VCaP (cell line): ENCODE results near the gene BNC2.

ENCODE experiments used
- H3K27ac ChIP-seq: fragments of 450-650 bp; 2 replicates; pipeline ENCODE4 v1.5.1; 2017
- TF ChIP-seq, protein P1 (sequence below): fragments of 450-650 bp; conservative IDR thresholded peaks from 2 replicates; pipeline ENCODE4 v1.5.1; 2017; ENCODE audit warnings: mild to moderate bottlenecking, moderate library complexity

BNC2 gene

DNA sequence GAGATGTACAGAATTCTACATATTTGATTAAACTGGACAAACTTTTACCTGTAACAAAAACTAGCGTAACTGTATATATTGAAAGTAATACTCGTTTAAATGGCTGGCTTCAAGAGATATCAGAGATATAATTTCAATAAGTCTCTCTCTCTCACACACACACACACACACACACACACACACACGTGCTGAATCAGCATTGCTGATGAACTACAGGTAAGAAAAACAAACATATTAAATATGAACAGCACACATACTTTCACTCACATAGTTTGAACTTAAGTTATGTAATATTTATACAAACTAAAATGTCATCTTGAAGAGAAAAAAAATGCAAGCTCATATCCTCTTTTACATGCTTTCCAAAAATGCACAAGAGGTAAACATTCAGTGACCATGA lies 145.4 kb downstream of the BNC2 start:
- TF ChIP-seq, protein P1, sequence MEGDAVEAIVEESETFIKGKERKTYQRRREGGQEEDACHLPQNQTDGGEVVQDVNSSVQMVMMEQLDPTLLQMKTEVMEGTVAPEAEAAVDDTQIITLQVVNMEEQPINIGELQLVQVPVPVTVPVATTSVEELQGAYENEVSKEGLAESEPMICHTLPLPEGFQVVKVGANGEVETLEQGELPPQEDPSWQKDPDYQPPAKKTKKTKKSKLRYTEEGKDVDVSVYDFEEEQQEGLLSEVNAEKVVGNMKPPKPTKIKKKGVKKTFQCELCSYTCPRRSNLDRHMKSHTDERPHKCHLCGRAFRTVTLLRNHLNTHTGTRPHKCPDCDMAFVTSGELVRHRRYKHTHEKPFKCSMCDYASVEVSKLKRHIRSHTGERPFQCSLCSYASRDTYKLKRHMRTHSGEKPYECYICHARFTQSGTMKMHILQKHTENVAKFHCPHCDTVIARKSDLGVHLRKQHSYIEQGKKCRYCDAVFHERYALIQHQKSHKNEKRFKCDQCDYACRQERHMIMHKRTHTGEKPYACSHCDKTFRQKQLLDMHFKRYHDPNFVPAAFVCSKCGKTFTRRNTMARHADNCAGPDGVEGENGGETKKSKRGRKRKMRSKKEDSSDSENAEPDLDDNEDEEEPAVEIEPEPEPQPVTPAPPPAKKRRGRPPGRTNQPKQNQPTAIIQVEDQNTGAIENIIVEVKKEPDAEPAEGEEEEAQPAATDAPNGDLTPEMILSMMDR = no peak
- no peak overlapping the region for H3K27ac ChIP-seq

DNA sequence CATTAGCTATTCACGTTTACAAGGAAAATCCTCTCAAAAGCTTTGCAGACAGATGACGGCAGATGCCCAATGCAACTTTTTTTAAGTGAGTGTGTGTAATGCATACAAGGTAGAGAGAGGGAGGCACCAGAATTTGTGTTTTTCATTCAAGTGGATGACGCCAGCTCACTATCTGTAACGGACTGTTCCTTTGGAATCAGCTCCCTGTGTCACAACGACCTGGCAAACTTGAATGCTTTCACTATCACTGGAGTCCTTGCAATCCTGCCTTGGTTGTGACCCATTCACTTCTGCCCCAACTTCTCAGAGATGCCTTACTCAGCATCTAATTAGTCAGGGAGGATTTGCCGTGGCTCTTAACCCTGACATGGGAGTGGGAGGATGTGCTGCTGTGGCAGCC lies 148.5 kb downstream of the BNC2 start:
- TF ChIP-seq, protein P1 = no peak
- no peak overlapping the region for H3K27ac ChIP-seq

DNA sequence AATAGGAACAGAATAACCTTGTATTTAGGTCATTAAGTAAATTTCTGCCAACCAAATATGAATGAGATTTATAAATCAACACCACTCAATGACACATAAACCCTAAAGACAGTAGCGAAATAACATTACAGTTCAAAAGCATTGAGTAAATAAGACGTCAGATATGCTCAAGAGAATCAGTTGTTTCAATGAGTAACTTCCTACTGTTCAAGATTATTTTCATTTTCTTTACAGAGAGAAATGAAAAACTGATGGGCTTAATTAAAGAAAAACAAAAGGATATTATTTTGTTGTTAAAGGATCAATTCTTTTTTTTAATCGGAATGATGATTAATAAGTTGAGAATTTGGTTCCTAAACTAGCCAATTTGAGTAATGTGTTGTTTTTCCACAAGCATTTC lies 150.1 kb downstream of the BNC2 start:
- TF ChIP-seq, protein P1 = no peak
- no peak overlapping the region for H3K27ac ChIP-seq

DNA sequence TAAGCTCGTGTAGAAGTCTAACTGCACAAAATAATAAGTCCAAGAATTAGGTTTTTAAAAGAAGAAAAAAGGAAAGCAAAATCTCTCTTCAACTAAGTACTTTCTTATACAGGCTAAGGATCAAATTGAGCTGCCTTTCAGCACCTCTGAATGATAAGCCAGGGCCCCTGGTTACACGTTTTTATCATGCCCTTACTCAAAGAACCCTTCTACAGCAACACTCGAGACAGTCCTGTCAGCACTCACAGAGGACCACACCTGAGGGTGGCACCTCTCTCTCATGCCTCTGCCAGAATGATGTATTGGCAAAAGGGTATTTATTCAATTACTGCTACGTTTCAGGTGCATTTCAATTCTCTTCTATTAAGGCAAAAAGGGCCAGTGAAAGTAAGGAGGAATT lies 150.5 kb downstream of the BNC2 start:
- TF ChIP-seq, protein P1 = no peak
- no peak overlapping the region for H3K27ac ChIP-seq

DNA sequence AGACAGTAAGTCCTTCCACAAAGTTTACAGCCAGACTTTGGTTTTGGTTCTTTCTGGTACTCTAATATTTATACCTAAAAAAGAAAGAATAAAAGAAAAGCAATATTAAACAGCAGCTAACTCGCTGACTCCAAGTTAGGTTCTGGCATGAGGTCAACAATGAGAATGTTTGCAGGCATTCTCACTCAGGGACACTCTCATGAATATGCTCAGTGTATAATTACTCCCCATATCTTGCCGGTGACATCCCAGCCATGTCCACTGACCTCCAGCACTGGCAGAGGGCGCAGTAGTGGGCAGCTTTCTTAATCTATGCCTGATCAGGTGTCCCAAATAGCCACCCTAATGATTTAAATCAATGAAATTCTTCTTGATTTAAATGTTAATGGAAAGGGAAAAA lies 151.5 kb downstream of the BNC2 start:
- TF ChIP-seq, protein P1 = no peak
- no peak overlapping the region for H3K27ac ChIP-seq

DNA sequence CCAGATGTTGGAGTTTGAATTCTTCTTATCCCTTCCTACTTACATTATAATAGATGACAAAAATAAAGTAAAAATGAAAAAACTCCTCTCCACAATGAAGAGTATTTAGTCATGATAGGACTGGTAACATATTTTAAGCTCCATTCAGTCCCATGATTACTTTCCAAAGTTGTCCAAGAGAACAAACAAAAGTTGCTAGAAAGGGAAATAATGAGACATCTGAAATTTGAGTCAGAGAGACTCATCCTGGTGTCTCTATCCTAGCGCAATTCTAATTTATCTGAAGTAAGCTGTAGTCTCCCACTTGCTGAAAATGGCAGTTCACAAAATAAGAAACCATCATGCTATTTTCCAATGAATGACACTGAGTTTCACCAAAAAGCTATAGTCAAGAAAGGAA lies 152.2 kb downstream of the BNC2 start:
- TF ChIP-seq, protein P1 = no peak
- no peak overlapping the region for H3K27ac ChIP-seq

DNA sequence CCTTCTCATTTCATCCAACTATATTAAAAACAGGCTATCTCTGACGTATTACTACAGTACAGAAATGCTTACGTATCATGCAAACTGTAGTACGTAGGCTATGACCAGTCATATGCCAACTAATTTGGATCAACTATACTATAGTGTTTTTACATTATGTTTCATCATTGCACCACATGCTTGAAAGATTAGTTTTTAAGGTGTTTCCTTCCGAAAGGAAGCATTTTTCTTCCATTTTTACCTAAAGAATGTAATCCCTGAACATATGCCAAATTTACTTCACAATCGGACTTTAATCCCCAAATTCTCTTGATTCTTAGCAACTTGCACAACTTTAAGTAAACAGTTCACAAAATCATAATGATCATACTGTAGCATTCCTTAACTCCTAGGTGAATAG lies 153.9 kb downstream of the BNC2 start:
- H3K27ac ChIP-seq = no peak overlapping the region
- TF ChIP-seq, protein P1 = no peak

DNA sequence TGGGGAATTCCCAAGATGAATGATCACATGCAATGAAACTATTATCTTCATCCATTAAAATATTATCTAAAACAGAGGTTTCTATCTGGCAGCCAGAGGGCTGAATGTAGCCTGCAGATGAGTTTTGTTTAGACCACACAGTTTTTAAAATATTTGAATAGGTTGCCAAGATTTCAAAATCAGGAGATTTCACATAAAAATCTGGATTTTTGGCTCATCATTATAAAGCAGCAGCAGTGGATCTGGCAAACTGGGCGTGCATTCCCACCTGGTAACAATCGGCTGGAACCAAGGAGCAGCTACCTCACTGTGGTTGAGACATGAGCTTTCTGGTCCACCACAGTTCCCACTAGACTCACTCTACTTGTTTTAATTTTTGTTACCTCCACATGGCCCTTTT lies 155.1 kb downstream of the BNC2 start:
- TF ChIP-seq, protein P1 = no peak
- H3K27ac ChIP-seq = no peak overlapping the region
